SK-N-SH treated with all-trans-retinoic acid at 6 μM for 48 hours (cell line): ENCODE measurements around the gene FAM13B.

Source experiments
- ARNTL ChIP-seq: fragments of 450-650 bp; formaldehyde crosslinking; IDR thresholded peaks from 2 replicates; pipeline ENCODE4 v1.5.0; 2020; ENCODE audit warnings: low read depth, mild to moderate bottlenecking, moderate library complexity, borderline replicate concordance
- CREB5 ChIP-seq: fragments of 250-450 bp; sonication (Bioruptor Pico); IDR thresholded peaks from 2 replicates; pipeline ENCODE4 v1.5.1; 2020; ENCODE audit warnings: low read depth, mild to moderate bottlenecking, moderate library complexity
- CSDC2 ChIP-seq: fragments of 250-450 bp; sonication (Bioruptor Pico); IDR thresholded peaks from 2 replicates; pipeline ENCODE4 v1.5.0; 2020; ENCODE audit warnings: mild to moderate bottlenecking, moderate library complexity
- OSR1 ChIP-seq: fragments of 250-450 bp; sonication (Bioruptor Pico); IDR thresholded peaks from 2 replicates; pipeline ENCODE4 v1.8.0; 2022; ENCODE audit warnings: moderate library complexity, mild to moderate bottlenecking, inconsistent platforms
- PPARA ChIP-seq: fragments of 250-450 bp; sonication (Bioruptor Pico); IDR thresholded peaks from 2 replicates; pipeline ENCODE4 v1.5.0; 2020; ENCODE audit warnings: mild to moderate bottlenecking, borderline replicate concordance
- RARB ChIP-seq: fragments of 250-450 bp; sonication (Bioruptor Pico); IDR thresholded peaks from 2 replicates; pipeline ENCODE4 v1.8.0; 2021; ENCODE audit warnings: mild to moderate bottlenecking, moderate library complexity
- TF ChIP-seq, protein P1 (sequence below): fragments of 250-450 bp; sonication (Bioruptor Pico); IDR thresholded peaks from 2 replicates; pipeline ENCODE4 v1.8.0; 2021; ENCODE audit warnings: low read depth, mild to moderate bottlenecking, moderate library complexity, borderline replicate concordance

DNA sequence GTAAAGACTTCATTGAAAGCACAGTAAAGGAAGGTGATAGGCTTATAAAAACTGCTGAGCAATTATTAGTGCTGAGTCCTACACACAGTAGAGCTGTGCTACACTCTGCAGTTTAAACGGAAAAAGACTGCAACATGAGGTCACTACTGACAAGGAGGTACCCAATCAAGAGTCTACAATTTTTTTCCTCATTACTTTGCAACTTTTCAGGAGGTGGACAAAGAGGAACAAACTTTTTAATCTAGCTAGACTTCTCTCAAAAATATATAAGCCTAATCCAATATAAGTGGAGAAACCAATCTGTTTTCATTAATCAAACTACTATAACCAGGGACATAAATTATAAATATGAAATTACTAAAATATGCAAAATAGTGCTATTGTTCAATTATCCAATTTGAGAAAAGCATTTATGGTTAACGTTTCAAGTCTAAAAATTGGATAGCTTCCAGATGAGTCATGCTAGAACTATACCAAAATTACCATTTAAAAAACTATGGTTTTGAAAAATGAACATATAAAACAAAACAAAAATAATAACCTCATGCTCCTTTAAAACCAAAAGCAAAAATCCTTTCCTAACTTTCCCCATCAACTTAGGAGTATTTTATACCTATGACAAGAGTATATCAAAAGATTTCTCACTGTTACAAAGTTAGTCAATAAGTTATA, 37.7 kb downstream of the FAM13B start:
- TF ChIP-seq CREB5 (CRISPR knock-in tag) (no peak), PPARA (CRISPR knock-in tag) (no peak), RARB (no peak), ARNTL (no peak), OSR1 (no peak), CSDC2 (CRISPR knock-in tag) (no peak)
- TF ChIP-seq, protein P1, sequence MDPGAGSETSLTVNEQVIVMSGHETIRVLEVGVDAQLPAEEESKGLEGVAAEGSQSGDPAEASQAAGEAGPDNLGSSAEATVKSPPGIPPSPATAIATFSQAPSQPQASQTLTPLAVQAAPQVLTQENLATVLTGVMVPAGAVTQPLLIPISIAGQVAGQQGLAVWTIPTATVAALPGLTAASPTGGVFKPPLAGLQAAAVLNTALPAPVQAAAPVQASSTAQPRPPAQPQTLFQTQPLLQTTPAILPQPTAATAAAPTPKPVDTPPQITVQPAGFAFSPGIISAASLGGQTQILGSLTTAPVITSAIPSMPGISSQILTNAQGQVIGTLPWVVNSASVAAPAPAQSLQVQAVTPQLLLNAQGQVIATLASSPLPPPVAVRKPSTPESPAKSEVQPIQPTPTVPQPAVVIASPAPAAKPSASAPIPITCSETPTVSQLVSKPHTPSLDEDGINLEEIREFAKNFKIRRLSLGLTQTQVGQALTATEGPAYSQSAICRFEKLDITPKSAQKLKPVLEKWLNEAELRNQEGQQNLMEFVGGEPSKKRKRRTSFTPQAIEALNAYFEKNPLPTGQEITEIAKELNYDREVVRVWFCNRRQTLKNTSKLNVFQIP (CRISPR knock-in tag) = no peak
